ENCODE results near the gene SPRYD3. TPM values are rescaled to one million over a fixed set of nuclear protein-coding genes. Genes with fewer than 3 reads are reported as not detected.

The SPRYD3 gene
- total RNA-seq, 1 experiment from 2014 or later = 47.5 TPM

GRCh38 chr12:53113136-53113705 is 34.0 kb upstream of the SPRYD3 start:
- no peaks in the 10 kb centered on the region for H4K20me1 ChIP-seq (ENCODE audit: insufficient read depth)
- H3K27me3 ChIP-seq (ENCODE audit: insufficient read depth, low read length) = no peaks in the 10 kb centered on the region
- intact Hi-C loops (cut with micrococcal nuclease) = no loop called here
- ATAC-seq (no peak), DNase-seq (ENCODE audit: low read depth, low spot score) (no peak)
- no peak overlapping the region for H2AFZ ChIP-seq (ENCODE audit: low read depth, low read length, poor library complexity, severe bottlenecking)
- no TSS peak for BruUV-seq (replicated peaks)
- no peaks in the 10 kb centered on the region for H3K9me2 ChIP-seq (ENCODE audit: insufficient read depth)
- no peak overlapping the region for H3K27ac ChIP-seq (ENCODE audit: low read depth, low read length)
- no peak for TF ChIP-seq EZH2phosphoT487 (IDR thresholded peaks at IDR 0.05; ENCODE audit: borderline replicate concordance)
- TF ChIP-seq MAX (IDR thresholded peaks at IDR 0.05) = no peak
- no peak for TF ChIP-seq SP1 (IDR thresholded peaks at IDR 0.05; ENCODE audit: low read depth)
- no peak for TF ChIP-seq EGR1 (IDR thresholded peaks at IDR 0.05; ENCODE audit: low read depth)
- TF ChIP-seq TCF7L2 (IDR thresholded peaks at IDR 0.05; ENCODE audit: borderline replicate concordance, extremely low read depth, insufficient read depth, insufficient read length) = no peak
- TF ChIP-seq SRF (IDR thresholded peaks at IDR 0.05; ENCODE audit: low read depth) = no peak
- no peak for TF ChIP-seq YY1 (IDR thresholded peaks at IDR 0.05; ENCODE audit: extremely low read depth, insufficient replicate concordance, low read depth, low read length)
- no peak for TF ChIP-seq ZBTB33 (IDR thresholded peaks at IDR 0.05; ENCODE audit: extremely low read depth, insufficient replicate concordance, low read length)
- TF ChIP-seq ZNF274 (IDR thresholded peaks at IDR 0.05; ENCODE audit: low read depth, low read length) = no peak
- TF ChIP-seq SIN3A (IDR thresholded peaks at IDR 0.05; ENCODE audit: low read depth) = no peak
- no peak for TF ChIP-seq CBX3 (IDR thresholded peaks at IDR 0.05; ENCODE audit: low read depth)
- TF ChIP-seq REST (IDR thresholded peaks at IDR 0.05; ENCODE audit: low read depth) = no peak
- no peak for TF ChIP-seq ATF3 (IDR thresholded peaks at IDR 0.05)
- no peak for TF ChIP-seq ELF1 (IDR thresholded peaks at IDR 0.05; ENCODE audit: borderline replicate concordance, low read depth)
- no peak for TF ChIP-seq JUND (IDR thresholded peaks at IDR 0.05)
- TF ChIP-seq CTCF (IDR thresholded peaks at IDR 0.05 in 2 of 3, conservative IDR thresholded peaks at IDR 0.05 in 1 of 3; ENCODE audit: borderline replicate concordance in 1 of 3, insufficient read depth in 1 of 3, low read depth in 2 of 3, low read length in 2 of 3) = no peak
- TF ChIP-seq CEBPB (IDR thresholded peaks at IDR 0.05; ENCODE audit: low read depth) = no peak
- TF ChIP-seq POLR2AphosphoS5 (IDR thresholded peaks at IDR 0.05; ENCODE audit: low read depth, low read length) = no peak
- no peak for TF ChIP-seq RAD21 (IDR thresholded peaks at IDR 0.05; ENCODE audit: low read depth)
- TF ChIP-seq ZFX (IDR thresholded peaks at IDR 0.05) = no peak
- H3K4me1 ChIP-seq (ENCODE audit: control insufficient read depth in 1 of 2, insufficient read depth in 2 of 2, low read length in 2 of 2) = no peaks in the 10 kb centered on the region
- RAD21 ChIA-PET (ENCODE audit: low non-redundant PET in 1 of 2, low total read pairs in 2 of 2, uncharacterized antibody in 2 of 2, unreplicated experiment in 2 of 2) = no interaction called here
- no peak overlapping the region for H3K9ac ChIP-seq (ENCODE audit: low read length)
- POLR2A ChIA-PET = no interaction called here
- H3K4me3 ChIP-seq (replicated peaks in 1 of 2; ENCODE audit: low read depth in 1 of 2, low read length in 2 of 2) = no peak overlapping the region
- no peaks in the 10 kb centered on the region for H3K9me3 ChIP-seq (ENCODE audit: control insufficient read depth in 1 of 2, insufficient read depth in 1 of 2, low read depth in 1 of 2, low read length in 2 of 2)
- no peaks in the 10 kb centered on the region for H3K79me2 ChIP-seq (ENCODE audit: insufficient read depth, low read length)
- no peaks in the 10 kb centered on the region for H3K36me3 ChIP-seq (ENCODE audit: control insufficient read depth in 1 of 2, insufficient read depth in 2 of 2, low read length in 2 of 2)
- H3K4me2 ChIP-seq (ENCODE audit: low read length) = no peak overlapping the region
- CTCF ChIA-PET = no interaction called here
